HT1080 (cell line): ENCODE measurements around the gene PIGH. TPM values are rescaled to one million over a fixed set of nuclear protein-coding genes. Genes with fewer than 3 reads are reported as not detected.
"Not testable (repeated sequence)": the region's sequence is repeated elsewhere in the genome, so short reads cannot be mapped to it uniquely, and the experiment has no call there.

Source experiments
- DNase-seq: peaks from one replicate; pipeline ENCODE4 v3.0.0-alpha.2; 2015; ENCODE audit warnings: low read depth
- total RNA-seq: library from RNA; depleted of rRNA; stranded (reverse); fragments of >200 nt; shearing (Covaris generic); gene quantifications from 2 replicates; pipeline ENCODE4 v1.2.3, GENCODE V29; 2014

PIGH gene
- total RNA-seq, 1 experiment from 2014 or later = 37.4 TPM

DNA sequence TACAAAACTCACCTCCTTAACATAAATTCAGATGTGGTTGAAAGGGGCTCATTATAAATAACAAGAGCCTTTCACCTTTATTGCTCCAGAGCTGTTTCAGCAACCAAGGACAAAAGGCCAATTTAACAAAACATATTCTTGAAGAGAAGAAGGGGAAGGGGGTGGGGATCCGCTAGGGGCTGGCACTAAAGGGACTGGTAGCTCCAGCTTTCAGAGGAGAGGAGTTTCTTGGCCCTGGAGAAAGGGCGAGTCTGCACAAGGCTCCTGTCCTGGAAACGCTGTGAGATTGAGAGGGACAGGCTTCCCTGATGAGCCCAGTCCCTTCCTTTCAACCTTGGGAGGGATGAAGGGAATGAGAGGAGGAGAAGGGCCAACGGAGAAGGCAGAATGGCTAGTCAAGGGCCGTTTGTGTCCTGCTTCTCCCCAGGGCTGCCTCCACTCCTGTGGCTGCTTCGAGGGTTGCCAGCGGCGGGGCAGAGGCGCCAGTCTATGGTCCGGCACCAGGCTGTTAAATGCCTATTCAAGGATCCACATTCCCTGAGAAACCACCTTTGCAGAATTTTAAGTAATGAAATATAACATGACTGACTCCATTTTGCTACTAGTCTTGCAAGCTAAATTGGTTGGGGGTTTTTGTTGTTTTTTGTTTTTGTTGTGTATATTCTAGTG is 9.7 kb upstream of the PIGH start:
- DNase-seq = no peak

DNA sequence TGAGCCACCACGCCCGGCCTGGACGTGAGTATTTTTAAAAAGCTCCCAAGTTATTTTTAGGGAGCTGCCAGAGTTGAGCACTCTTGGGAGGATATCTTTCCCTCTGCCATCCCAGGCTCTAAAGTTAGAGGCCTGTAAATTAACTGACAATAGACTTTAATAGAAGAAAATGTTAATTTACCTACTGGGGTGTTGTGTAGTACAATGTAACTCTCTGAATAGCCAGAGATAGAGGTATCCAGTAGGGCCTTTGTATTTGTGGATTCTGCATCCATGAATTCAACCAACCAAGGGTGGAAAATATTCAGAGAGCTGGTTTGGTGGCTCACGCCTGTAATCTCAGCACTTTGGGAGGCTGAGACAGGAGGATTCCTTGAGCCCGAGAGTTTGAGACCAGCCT is 7.6 kb upstream of the PIGH start:
- no peak for DNase-seq

DNA sequence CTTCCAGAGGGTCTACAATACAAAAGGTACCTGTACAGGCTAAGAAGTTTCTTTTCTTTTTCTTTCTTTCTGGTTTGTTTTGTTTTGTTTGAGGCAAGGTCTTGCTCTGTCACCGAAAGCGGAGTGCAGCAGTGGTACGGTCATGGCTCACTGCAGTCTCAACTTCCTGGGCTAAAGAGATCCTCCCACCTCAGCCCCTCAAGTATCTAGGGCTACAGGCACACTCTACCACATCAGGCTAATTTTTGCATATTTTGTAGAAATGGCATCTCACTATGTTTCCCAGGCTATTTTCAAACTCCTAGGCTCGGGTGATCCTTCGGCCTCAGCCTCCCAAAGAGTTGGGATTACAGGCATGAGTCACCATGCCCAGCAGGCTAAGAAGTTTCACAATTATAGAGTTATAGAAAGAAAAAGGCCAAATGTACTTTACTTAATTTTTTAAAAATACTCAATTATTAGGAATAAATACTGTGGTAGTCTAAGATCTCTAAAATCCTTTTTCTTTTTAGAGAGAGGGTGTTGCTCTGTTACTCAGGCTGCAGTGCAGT is 3.0 kb upstream of the PIGH start:
- no peak for DNase-seq

DNA sequence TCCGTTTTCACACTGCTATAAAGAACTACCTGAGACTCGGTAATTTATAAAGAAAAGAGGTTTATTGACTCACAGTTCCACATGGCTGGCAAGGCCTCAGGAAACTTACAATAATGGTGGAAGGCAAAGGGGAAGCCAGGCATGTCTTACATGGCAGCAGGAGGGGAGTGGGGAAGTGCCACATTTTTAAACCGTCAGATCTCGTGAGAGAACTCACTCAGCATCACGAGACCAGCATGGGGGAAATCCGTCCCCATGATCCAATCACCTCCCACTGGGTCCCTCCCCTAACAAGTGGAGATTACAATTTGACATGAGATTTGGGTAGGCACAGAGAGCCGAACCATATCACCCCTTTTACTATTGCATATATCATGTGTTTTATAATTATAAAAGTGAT is 2.0 kb upstream of the PIGH start:
- DNase-seq = no peak

DNA sequence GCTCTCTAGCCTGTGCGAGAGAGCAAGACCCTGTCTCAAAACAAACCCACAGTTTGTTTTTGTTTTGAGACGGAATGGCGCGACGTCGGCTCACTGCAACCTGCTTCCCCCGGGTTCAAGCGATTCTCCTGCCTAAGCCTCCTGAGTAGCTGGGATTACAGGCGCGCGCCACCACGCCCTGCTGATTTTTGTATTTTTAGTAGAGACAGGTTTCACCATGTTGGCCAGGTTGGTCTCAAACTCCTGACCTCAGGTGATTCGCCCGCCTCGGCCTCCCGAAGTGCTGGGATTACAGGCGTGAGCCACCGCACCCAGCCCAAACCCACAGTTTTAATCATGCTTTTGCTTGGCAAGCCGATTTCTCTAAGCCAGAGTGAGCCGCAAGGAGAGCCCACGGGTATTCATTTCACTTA is 500 bp upstream of the PIGH start:
- not testable (repeated sequence) for DNase-seq

DNA sequence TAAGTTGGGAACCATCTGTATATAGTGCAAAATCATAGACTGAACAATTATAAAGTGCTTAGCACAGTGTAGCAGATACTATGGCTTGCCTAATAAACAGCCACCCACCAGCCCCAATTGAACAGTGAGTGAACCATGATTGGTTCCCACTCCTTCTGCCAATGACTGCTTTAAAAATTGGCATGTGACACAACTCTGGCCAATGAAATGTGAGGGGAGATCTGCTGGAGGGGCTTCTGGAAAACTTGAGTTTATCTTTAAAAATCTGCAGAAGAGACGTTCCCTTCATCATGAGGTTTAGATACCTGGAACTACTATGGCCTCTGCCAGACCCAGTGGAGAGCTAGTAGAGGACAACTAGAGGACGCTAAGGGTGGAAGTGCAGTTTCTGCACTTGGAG is 4.7 kb downstream of the PIGH start:
- DNase-seq = no peak

DNA sequence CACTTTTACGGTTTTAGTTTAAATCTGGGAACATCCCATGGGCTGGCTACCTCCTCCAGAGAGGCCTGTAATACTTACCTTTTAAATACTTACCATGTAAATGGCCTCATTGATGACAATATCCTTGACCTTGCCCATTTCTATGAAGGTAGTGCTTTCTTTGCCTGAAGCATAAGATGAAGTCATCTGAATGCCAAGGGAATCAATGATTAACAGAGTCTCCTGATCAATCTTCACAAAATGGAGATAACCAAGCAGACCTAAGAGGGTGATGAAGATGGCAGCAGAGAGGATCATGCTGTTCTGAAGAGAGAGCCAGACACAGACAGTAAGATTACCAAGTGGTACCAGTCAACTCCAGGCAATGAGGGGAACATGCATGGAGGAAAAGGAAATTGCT is 6.4 kb downstream of the PIGH start:
- DNase-seq = not testable (repeated sequence)

DNA sequence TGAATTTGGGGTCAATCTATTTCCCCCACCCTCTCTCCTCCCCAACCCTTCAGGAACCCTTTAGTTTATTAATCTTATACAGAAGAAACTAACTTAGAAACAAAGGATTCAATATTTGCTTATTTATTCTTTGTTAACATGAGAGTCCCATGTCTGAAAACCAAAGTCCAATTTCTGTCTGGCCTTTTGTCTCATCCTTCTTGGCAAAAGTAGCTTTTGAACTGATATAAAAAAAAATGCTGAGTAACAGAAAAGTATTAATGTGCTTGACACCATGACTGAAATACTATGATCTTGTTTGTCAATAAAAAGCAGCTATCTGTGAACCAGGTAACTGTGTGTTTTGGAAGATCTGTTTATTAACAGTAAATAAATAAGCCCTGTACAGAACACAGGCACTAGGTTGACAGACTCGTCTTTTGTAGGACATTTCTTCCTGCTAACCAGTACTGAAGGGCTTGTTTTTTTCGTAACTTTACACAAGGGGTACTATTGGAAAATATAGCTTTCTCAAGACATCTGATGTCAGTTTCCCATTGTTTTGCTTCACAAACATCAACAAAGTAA is 10.8 kb downstream of the PIGH start:
- DNase-seq = no peak

DNA sequence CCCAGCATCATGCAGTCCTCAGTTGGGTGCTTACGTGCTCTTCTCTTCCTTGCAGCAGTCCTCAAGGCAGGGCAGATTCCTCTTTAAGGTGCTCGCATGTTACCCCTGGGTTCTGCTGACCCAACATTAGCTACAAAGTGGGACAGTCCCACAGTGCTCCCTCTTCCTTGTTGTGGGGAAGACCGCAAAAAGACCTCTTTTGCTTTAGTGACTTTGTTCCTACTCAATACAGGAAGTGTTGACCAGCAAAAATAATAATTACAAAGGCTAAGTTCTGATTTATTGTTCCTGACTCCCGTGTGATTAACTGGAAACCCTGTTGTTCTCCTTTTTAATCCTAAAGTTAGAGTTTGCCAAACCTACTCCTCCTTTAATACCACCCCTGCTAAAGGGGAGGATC is 13.7 kb downstream of the PIGH start:
- no peak for DNase-seq

DNA sequence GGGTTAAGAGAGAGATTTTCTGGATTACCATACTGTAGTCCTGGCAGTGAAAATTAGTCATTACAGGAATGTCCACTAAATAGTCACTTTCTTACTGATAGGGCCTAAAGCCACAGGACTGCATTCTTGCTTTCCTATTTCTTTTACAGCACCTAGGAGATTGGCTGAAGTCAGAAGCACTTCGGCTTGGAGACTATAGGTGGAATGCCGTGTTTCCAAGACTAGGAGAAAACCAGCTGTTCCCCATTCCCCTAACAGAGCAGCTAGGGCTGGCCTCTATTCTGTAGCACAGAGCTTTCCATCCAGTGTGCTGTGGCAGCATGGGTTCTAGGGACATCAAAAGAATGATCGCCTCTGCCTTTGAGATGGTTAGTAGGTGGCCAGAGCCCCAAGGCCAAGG is 15.1 kb downstream of the PIGH start:
- DNase-seq = no peak

DNA sequence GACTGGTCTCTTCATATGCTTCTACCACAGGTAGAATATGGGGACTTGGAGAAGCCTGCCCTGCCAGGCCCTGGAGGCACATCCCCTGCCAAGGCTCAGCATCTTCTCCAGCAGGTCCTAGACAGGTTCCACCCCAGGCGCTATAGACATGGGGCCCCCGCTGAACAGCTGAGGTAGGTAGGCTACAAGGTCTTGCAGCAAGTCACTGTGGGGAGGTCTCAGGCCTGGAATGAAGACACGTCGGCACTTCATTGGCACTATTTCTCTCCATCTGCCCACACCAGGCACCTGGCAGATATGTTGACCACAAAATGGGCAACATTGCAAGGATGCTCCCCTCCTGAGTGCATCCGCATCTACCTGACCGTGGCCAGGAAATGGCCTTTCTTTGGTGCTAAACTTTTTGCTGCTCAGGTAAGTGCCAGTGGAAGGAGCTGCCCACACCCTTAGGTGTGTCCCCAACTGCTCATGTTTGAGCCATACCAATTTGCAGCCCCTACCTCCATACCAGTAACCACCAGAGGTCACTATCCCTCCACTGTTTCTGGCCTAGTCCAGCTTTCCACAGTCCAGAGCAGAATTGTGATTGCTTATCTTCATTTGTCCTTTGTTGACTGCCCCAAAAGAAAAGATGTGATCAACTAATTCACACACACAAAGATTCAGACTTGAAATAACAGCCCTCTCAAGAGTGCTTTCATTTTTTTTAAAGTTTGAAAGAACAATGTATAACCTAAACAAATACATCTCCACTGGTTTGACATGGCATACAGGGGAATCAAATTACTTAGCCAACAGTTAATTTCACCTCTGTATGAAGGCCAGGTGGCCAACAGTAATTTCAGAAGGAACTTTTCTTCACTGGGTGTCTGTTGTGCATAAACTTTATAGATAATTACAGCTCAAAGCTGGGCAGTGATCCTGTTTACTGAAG is 16.1 kb downstream of the PIGH start:
- peak; percentile 53 for DNase-seq

DNA sequence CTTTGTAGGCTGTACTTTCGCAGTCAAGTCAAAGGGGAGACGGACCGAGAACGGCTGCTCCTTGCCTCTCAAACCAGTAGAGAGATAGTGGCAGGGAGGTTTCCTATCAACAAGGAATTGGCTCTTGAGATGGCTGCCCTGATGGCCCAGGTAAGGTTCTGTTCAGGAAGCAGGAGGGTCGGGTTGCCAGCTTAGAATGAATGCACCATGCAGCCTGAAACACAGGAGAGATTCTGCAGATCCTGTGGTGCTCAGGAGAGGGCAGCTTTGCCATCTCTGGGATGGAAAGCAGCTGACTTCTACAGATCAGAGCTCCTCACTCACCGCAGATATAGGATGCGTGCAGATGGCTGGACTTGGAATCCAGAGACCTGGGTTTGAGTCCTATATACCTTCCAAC is 18.0 kb downstream of the PIGH start:
- no peak for DNase-seq

DNA sequence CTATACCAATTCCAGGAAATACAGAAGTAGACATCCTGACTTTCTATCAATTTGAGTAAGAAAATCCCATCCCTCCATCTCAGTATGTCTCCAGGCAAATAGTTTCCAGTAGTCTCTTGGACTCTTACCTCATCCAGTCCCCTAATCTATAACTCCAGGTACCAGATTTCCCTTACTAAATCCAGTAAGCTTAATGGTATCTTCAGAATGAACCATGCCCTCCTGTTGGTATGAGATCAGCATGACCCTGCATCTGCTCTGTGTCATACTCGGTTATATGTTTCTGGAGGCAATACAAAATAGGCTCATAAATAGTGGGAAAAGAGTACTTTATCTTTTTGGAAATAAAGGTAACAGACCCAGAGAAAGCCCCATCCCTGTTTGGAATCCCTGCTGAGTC is 18.4 kb downstream of the PIGH start:
- DNase-seq = no peak

DNA sequence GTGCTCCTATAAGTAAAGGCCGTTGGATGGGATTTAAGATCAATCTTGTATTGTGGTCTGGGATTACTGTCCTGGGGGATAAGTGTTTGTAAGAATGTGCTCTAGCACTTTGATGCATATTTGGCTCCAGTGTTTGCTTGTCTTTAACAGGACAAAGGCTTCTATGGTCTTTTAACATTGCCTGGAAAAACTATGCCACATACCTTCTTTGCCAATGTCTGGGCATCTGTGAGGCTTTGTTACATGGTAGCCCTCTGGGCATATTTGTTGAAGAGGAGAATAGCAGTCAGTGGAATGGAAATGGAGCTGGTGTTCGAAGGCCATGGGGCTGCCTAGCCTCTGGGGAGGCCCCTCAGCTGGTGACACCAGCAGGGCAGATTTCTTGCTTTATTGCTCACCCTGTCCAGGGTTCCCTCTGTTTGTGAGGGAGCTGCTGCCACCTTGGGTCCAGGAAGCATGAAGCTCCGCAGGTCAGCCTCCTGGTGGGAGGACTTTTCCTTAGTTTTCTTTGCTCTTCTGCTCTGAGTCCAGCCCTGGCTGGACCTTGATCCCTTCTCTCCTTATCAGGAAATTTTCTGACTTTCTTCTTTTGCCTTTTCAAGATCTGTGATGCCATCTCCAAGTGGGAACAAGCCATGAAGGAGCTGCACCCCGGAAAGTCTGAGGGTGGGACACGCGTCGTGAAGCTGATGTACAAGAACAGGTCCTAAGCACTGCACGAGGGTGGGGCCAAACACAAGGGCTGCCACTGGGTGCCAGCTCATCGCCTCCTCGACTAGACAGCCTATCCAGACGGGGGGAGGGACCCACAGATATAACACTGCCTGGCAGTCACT is 19.5 kb downstream of the PIGH start:
- no peak for DNase-seq

DNA sequence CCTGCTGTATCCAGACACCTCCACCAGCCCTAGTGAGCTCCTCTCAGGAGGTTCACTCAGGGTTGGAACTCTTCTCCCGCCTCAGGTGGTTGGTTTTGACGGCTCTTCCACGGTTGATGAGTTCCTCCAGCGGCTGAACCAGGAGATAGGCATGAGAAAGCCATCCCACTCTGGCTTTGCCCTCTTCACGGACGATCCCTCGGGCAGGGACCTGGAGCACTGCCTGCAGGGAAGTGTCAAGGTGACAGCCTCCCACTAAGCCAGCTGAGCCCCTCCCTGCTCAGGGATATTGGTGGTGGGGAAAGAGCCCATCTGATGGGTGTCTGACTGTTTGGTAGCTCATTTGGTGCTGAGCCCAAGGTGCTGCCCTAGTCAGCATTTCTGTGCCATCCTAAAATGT is 20.4 kb downstream of the PIGH start:
- no peak for DNase-seq

DNA sequence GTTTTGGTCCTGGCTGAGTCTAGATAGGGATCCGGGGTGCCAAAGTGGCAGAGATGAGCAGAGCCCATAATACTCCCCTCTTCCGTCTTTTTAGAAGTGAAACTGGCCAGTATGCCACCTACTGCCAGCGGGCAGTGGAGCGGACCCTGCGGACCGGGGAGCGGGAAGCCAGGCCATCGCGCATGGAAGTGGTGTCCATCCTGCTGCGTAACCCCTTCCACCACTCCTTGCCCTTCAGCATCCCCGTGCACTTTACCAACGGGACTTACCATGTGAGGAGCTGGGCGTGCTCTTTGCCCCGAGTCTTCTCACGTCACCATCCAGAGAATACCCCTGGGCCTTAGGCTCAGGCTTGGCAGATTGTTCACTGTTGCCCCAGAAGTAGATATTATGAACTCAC is 21.0 kb downstream of the PIGH start:
- DNase-seq = no peak

DNA sequence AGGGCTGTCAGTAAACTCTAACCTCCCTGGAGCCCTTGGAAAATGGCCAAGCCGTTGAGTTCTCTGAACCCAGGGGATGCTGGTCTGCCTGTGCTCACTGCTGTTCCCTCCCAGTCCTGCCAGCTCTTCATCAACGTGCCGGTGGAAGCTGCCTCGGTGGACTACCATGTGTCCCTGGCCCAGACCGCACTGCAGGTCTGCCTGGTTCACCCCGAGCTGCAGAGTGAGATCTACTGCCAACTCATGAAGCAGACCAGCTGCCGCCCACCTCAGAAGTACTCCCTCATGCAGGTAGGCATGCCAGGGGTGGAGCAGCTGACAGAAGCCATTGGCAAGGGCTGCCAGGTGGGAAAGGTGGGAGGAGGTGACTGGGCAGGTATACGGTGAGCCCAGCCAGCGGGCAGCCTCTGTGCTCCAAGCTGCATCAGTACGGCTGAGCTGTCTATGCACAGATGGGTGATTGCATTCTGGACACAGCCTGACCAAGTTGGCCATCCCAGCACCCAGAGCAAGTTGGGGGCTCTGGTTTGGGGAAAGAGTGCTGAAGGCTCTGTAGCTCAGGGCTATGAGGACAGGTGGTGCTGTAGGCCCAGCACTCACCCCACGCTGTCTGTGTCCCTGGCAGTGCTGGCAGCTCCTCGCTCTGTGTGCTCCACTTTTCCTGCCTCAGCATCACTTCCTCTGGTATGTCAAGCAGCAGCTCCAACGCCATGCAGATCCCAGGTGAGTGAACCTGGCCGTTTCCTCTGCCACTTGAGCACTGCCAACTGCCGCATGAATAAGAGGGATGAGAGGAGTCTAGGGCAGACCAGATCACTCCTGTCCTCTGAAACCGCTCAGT is 21.9 kb downstream of the PIGH start:
- DNase-seq = no peak

DNA sequence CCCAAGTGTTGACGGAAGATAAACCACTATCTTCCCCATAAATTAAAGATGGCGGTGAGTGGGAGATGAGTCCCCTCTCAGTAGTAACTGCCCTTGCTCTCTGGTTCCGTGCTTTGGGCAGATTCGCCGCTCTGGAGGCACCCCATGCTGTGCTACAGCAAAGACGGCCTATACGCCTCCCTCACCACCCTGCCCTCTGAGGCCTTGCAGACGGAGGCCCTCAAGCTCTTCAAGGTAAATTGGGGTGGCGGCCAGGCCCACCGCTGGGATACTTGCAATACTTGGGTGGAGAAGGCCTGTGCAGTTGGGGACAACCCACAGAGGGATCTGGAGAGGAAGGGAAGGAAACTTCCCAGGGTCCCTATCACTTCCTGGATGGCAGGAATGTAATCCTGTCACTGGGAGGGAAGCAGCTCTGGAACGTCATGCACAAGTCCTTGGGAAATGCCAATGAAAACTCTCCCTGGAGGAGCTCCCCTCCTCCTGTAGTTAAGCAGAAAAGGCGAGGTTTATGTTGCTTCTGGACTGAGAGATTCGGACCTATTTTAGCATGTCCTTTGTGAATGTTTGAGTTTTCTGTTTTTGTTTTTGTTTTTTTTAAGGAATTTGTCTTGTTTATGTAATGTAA is 22.8 kb downstream of the PIGH start:
- DNase-seq = no peak

DNA sequence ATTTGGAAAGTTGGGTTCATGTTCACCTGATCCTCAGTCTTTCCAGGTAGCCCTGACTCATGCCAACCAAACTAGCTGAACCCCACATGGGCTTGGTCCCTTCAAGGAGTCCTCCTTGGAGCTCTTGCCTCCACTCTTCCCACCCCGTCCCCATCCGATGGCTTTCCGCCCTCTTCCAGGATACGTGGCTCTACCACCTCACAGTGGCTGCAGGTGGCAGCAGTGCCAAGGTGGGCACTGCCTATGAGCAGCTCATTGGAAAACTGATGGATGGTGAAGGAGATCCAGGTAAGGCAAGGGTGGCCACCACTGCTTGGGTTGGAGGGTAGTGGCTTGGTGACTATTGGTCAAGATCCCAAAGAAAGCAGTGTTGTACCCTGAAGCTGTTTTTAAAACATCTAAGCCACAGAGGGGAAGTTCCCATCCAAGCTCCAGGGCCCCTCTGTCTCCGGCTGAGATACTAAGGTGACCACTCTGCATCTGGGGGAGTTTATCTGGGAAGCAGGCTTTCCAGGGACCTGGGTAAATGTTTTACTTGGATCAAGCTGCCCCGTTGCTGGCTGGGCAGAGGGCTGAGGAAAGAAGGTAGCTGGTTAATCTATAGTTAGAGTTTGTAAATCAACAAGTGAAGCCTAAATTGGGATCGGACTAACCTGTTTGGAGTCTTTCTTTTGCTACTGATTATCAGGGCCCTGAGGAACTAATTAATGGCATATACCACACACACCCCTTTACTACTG is 23.7 kb downstream of the PIGH start:
- no peak for DNase-seq
